HG03196 (cell line): ENCODE measurements around the gene PSPH.
A peak's percentile ranks its signal among the peaks of the same experiment; 100 is the strongest.
"Not testable (repeated sequence)": the region's sequence is repeated elsewhere in the genome, so short reads cannot be mapped to it uniquely, and the experiment has no call there.

Experiments used
- ATAC-seq: cut with Tn5 transposase; IDR thresholded peaks from one replicate; pipeline ENCODE4 v1.9.1; 2021; ENCODE audit not compliant: unreplicated experiment

Gene PSPH

DNA sequence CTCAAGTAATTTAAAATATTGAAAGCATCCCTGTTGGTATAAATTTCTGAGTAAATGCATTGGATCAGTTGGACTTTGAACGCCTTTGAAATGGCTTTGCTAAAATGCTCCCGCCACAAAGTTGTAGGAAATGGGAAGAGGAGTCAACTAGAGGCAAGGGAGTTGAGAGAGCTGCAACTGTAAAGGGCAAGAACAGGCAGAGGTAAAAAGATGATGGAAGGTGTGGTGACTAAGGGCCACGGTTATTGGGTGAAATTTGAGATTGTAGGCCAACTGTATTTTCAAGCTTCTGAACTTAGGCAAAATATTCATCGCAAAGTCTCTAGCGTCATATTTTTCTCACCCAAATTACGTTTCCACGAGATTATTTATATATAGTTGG lies 12.2 kb upstream of the PSPH start:
- no peak for ATAC-seq

DNA sequence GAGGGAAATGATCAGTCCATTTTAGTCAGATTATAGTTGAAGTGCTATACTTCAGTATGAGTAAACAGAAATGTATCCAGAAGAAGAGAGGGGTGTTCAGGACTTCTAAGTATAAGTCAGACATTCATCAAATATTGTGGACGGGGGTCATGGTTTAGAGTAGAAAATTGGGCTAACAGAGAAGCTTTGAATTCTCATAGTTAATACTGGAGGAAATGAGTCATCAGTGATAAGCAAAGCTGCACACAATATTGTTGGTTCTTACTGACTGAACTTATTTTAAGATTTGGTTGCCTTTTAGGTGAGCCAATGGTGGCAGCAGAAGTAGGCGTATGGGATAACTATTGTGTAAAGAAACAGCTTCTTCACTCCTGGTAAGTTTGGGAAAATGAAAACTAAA lies 11.1 kb upstream of the PSPH start:
- ATAC-seq, result no peak

DNA sequence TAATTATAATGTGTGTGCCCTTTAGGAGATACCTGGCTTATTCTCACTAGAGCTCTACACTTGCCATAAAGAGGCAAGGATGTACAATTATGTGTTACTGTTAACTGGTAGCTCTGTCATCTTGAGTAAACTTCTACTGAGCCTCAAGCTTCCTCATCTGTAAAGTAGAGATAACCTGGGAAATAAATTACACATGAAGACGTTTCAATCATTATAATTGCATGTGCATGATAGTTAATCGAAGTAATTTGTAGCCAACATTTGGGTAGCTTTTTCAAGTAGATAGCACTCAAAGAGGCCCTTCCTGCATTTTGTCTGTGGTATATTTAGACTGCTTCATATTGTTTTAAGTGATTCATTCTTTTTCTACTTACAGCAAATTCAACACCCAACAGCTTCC lies 2.7 kb upstream of the PSPH start:
- ATAC-seq, result no peak

DNA sequence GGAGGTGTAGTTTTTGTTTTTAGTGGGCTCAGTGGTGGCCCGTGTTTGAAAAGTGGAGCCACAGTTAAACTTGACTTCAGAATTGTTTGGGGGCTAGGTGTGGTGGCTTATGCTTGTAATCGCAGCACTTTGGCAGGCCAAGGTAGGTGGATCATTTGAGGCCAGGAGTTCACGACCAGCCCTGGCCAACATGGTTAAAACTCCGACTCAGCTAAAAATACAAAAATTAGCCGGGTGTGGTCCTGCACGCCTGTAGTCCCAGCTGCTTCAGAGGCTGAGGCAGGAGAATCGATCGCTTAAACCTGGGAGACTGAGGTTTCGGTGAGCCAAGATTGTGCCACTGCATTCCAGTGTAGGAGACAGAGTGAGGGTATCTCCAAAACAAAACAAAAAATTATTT lies 2.1 kb upstream of the PSPH start:
- ATAC-seq, result no peak

DNA sequence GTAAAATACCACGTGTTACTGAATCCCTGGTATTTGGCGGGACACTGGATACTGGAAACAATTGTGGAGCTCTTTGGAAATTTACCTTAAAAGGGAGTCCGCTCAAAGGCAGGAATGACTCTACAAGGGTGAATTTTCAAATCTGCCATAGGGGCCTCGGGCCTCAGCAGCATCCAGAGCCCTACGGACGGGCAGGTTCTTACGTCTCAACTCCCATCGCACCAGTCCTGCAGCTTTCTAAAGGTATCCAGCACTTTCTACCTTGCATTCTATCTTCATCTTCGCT lies 248 bp downstream of the PSPH start:
- ATAC-seq, result no peak

DNA sequence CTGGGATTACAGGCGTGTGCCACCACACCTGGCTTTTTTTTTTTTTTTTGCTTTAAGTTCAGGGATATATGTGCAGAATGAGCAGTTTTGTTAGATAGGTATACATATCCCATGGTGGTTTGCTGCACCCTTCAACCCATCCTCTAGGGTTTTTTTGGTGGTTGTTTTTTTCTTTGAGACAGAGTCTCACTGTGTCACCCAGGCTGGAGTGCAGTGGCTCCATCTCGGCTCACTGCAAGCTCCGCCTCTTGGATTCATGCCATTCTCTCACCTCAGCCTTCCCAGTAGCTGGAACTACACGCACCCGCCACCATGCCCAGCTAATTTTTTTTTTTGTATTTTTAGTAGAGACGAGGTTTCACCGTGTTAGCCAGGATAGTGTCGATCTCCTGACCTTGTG lies 2.5 kb downstream of the PSPH start:
- not testable (repeated sequence) for ATAC-seq

DNA sequence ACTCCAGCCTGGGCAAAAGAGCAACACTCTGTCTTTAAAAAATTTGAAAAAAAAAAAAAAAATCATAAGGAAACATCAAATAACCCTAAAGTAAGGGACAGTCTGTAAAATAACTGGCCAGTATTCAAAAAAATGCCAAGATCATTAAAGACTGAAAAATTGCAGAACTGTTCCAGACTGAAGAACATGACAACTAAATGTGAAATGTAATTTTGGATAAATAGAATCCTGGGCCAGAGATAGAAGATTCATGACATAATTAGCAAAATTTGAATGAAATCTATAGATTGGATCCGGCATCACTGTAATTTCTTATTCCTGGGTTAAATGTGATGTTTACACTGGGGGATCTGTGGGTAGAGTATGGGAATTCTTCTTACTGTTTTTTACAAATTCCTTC lies 3.0 kb downstream of the PSPH start:
- no peak for ATAC-seq

DNA sequence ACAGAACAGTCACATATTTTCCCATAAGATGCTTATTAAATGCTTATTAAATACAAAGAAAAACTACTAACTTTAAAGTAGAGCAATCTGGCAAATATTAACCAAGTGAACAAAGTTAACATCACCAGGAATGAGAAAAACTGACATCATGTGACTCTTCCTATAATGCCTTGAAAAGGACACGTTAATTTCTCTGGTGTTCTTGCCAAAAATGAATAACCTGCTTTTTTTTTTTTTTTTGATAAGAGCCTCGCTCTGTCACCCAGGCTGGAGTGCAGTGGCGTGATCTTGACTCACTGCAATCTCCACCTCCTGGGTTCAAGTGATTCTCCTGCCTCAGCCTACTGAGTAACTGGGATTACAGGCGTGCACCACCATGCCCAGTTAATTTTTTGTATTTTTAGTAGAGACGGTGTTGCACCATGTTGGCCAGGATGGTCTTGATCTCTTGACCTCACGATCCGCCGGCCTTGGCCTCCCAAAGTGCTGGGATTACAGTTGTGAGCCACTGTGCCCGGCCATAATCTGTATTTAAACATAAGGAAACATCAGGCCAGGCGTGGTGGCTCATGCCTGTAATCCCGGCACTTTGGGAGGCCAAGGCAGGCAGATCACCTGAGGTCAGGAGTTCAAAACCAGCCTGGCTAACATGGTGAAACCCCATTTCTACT lies 3.7 kb downstream of the PSPH start:
- not testable (repeated sequence) for ATAC-seq

DNA sequence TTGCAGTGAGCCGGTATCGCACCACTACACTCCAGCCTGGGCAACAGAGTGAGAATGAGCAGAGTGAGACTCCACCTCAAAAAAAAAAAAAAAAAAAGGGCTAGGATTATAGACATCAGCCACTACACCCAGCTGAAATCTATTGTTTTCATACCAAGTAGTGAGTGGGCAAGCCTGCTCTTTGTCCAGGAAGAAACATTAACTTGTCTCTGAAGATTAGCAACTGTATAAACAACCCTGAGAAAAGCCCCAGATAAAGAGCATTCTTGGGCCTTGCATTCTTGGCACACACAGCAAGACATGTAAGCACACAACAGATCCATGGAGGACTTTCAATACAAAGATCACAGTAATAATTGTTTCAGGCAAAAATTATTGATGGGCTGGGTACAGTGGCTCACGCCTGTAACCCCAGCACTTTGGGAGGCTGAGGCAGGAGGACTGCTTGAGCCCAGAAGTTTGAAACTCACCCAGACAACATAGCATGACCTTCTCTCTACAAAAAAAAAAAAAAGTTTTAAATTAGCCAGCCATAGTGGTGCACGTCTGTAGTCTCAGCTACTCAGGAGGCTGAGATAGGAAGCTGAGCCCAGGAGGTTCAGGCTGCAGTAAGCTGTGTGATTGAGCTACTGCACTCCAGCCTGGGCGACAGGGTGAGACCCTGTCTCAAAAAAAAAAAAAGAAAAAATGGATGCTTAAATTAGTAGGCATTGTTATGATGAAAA lies 4.4 kb downstream of the PSPH start:
- no peak for ATAC-seq

DNA sequence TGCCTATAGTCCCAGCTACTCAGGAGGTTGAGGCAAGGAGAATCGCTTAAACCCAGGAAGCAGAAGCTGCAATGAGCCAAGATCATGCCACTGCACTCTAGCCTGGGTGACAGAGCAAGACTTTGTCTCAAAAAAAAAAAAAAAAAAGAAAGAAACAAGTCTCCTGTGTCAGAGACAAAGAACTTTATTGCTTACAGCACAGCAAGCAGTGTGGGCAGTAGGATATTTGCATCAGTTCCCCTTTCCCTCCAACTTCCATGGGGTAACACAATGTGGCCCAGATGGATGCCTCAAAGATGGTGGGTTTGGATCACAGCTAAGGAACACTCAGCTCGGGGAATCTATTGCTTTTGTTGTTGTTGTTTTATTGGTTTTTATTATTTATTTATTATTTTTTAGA lies 5.5 kb downstream of the PSPH start:
- ATAC-seq, result not testable (repeated sequence)

DNA sequence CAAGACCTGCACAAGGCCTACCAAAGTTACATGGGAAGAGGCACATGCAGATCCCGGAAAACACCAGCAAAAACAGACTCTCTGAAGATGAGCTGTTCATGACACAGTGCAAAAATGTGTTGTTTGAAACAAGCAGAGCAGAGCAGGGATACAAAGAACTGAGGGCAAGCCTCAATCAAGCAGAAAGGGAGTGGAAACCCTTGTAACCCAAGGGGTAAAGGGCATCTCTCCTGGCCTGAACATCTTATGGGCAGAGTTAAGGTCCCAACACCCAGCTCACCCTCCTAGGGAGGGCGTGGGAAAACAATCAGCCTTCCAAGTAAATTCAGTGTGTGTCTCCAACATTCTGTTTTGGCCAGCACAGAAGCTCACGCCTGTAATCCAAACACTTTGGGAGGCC lies 10.5 kb downstream of the PSPH start:
- no peak for ATAC-seq

DNA sequence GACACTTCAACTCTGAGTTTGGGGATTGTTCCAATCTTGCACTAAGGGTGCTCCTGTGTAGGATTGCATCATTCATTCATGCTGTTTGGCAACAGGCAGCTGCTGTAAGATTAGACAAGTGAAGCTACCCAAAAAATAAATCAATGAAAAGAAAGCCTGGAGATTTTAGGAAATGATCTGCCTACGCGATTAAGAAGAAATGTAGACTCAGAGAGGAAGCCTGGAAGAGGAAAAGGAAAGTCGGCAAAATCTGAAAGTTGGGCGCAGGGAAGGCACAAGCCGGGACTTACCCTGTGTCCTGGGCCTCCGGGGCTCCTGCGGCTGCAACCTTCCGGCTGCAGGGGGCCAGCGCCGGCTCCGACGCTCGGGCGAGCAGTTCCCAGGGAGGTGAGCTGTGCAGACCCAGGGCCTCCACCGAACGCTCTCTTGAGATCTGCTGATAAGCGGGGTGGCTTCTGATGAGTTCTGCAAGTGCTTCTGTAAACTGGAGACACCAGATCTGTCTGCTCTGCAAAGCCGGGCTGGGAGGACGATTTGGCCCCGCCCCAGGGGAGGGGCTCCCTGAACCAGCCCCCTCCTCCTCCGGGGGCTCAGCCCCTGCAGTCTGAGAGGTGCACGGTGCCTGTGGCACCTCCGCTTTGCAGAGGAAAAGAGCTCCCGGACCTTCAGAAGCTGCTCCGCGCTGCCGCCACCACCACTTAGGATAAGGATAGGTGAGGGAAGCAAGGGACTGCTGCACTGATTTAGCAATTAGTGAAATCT lies 17.4 kb downstream of the PSPH start:
- ATAC-seq, result peak; percentile 92

DNA sequence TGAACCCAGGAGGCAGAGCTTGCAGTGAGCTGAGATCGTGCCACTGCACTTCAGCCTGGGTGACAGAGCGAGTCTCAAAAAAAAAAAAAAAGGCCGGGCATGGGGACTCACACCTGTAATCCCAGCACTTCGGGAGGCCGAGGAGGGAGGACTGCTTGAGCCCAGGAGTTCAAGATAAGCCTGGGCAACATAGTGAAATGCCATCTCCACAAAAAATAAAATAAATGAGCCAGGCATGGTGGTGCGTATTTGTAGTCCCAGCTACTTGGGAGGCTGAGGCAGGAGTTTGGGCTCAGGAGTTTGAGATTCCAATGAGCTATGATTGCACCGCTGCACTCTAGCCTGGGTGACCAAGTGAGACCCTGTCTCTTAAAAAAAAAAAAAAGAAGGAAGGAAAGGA lies 18.7 kb downstream of the PSPH start:
- ATAC-seq, result not testable (repeated sequence)

DNA sequence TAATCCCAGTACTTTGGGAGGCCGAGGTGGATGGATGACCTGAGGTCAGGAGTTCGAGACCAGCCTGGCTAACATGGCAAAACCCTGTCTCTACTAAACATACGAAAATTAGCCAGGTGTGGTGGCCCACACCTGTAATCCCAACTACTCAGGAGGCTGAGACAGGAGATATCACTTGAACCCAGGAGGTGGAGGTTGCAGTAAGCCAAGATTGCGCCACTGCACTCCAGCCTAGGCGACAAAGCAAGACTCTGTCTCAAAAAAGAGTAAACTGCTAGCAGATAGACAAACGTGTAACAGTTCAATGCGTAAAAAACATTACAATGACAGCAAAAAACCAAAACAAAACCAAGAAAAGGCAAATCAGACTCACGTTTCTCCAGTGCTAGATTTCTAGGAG lies 19.7 kb downstream of the PSPH start:
- not testable (repeated sequence) for ATAC-seq

DNA sequence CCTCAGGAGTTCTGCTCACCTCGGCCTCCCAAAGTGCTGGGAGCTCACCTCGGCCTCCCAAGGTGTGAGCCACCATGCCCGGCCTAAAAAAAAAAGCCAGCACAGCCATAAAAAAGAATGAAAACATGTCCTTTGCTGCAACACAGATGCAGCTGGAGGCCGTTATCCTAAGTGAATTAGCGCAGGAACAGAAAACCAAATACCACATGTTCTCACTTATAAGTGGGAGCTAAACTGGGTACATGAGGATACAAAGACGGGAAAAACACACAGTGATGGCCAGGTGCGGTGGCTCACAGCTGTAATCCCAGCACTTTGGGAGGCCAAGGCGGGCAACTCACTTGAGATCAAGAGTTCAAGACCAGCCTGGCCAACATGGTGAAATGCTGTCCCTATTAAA lies 20.9 kb downstream of the PSPH start:
- ATAC-seq, result no peak

DNA sequence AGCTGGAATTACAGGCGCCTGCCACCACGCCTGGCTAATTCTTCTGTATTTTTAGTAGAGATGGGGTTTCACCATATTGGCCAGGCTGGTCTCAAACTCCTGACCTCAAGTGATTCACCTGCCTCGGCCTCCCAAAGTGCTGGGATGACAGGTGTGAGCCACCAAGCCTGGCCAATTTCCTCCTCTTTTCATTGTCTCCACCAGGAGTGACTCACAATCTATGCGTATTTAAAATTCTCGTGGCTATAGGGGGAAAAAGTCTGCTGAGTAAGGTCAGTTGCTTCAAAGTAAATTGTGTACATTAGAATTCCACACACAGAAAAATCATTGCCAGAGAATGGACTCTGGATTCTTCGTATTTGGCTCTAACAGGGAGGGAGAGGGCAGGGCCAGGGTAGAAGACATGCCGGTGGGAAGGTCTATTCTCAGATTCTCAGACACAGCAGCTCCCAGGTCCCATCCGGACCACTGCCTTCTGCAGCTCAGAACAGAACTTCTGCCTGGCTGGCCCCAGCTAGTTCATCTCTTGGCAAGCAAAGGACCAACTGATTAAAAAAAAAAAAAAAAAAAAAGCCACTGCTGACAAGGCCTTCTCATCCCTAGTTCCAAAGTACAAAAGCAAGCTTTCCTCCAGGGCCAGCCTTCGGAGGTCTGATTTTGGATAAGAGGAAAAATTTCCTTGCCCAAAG lies 22.2 kb downstream of the PSPH start:
- no peak for ATAC-seq

DNA sequence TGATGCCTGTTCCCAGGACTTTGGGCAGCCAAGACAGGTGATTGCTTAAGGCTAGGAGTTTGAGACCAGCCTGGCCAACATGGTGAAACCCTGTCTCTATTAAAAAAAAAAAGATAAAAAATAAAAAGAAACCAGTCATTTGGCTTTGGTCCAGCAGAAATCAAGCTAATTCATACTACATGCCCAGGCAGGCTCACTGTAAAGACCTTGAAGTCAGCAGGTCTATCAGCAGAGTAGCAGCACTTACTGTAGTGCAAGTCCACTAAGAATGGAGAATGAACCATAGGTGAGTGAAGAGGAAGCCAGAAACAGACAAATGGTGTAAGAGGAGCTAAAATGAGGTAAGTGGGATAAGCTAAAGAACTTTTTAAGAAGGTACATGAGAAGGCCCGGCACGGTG lies 24.7 kb downstream of the PSPH start:
- no peak for ATAC-seq

DNA sequence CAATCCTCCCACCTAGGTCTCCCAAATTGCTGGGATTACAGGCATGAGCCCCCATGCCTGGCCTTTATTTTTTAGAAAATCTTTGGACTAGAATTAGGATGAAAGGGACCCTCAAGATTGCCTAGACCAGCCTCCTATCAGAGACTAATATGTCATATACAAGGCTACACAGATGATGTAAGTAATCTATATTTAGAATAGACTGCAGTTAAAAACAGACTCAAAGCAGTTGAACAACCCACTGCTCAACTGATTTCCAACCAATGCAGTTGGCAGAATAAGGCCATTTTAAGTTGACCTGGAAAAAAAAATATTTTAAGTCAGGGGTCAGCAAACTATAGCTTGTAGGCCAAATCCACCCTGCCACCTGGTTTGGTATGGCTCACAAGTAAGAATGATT lies 27.7 kb downstream of the PSPH start:
- no peak for ATAC-seq

DNA sequence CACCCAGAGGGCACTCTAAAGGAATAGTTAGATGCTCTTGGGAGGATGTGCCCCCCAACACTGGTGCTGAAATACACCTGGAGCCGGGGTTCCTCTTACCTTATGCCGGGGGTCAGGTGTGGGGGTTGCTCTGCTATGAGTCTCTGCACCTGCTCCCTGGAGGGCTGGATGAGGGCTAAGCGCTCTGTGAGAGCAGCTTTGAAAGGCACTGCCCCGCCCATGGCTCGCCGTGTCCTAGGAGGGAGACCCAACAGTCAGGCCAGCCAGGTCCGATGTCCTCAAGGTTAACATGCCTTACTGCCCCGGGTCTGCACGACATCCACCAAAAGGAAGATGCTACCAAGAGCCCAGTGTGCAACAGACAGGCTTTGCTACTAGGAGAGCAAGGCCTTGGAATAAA lies 31.7 kb downstream of the PSPH start:
- no peak for ATAC-seq

DNA sequence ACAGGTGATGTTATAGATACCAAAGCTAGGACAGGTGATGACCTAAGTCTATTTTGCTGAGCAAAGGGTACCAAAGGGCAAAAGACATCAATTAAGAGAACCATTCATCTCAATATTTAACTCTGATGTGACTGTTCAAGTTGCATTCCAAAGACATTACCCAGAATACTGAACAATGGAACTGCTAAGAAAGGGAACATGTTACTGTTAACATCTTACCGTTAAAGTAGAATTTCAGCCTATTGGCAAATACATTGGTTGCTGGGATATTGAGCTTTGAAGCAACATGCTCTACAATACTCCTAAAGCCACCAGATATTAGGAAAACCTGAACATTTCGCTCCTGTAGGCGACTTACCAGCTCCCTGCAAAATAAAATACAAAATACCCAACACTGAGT lies 34.2 kb downstream of the PSPH start:
- ATAC-seq, result not testable (repeated sequence)

DNA sequence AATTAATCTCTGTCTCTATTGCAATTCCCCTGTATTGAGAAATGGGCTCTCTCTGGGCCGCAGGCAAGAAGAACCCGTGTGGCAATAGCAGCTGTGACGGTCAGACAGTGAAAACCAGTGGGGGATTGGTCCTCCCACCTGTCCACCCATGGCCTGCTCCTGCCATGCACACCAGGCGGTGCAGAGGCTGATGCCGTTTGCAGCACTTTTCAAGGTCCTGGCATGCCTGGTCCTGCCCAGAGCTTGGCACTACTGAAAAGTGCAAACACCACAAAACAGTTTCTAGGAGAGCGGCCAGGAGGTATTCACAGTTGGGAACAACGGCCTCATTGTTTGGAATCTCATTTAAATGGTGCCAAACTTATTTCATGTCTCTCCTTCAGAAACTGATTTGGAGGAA lies 41.5 kb downstream of the PSPH start:
- no peak for ATAC-seq

DNA sequence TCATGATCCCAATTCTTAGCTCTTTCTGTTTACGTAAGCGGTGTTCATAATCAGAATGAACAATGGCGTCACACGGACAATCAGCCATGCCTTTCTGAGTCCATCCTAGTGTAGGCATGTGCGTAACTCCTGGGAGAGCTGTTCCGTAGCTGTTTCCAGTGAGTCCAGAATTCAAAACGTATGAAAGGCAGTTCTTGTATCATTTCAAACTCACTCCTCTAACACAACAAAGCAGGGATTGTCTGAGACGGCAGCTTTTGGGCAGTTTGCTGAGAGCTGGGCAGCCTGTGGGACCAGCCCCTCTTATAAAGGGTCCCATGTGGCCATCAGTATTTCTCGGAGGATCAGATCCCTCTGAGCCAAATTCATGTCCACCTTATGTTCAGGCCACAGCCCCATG lies 43.4 kb downstream of the PSPH start:
- no peak for ATAC-seq
